HepG2 (cell line): ENCODE measurements around the gene PDE3B.

ENCODE experiments used
- CBX2 ChIP-seq, 2 experiments: fragments of 200-600 bp in 1 of 2; sonication (generic); formaldehyde crosslinking in 1 of 2; IDR thresholded peaks; 2 replicates each; pipeline versions ENCODE4 v1.7.0 to v1.8.1; 2018 to 2022; ENCODE audit warnings: low read depth in 2 of 2, low read length in 1 of 2, mild to moderate bottlenecking in 1 of 2, missing genetic modification reagents in 1 of 2
- JUN ChIP-seq: sonication (generic); formaldehyde crosslinking; IDR thresholded peaks from 2 replicates; pipeline ENCODE4 v1.4.0; 2020; ENCODE audit warnings: mild to moderate bottlenecking, missing genetic modification reagents
- NR3C1 ChIP-seq: sonication (generic); formaldehyde crosslinking; IDR thresholded peaks from 2 replicates; pipeline ENCODE4 v1.4.0; 2020; ENCODE audit warnings: missing genetic modification reagents
- PRMT3 ChIP-seq: sonication (generic); formaldehyde crosslinking; IDR thresholded peaks from 2 replicates; pipeline ENCODE4 v1.8.1; 2022; ENCODE audit warnings: low read depth, mild to moderate bottlenecking, moderate library complexity, missing genetic modification reagents, borderline replicate concordance
- SMARCC2 ChIP-seq: fragments of 450-650 bp; IDR thresholded peaks from 2 replicates; pipeline ENCODE4 v1.6.1; 2017; ENCODE audit warnings: antibody characterized with exemption, mild to moderate bottlenecking
- SP2 ChIP-seq: sonication (generic); formaldehyde crosslinking; IDR thresholded peaks from 2 replicates; pipeline ENCODE4 v1.5.1; 2020; ENCODE audit warnings: mild to moderate bottlenecking, missing genetic modification reagents
- ZNF20 ChIP-seq: sonication (generic); formaldehyde crosslinking; IDR thresholded peaks from 2 replicates; pipeline ENCODE4 v1.4.0; 2020; ENCODE audit warnings: mild to moderate bottlenecking, moderate library complexity, missing genetic modification reagents
- ZNF350 ChIP-seq: sonication (generic); formaldehyde crosslinking; IDR thresholded peaks from 2 replicates; pipeline ENCODE4 v1.4.0; 2020; ENCODE audit warnings: mild to moderate bottlenecking, low read depth, missing genetic modification reagents, borderline replicate concordance
- ZNF547 ChIP-seq: sonication (generic); formaldehyde crosslinking; IDR thresholded peaks from 2 replicates; pipeline ENCODE4 v1.5.1; 2020; ENCODE audit warnings: mild to moderate bottlenecking, missing genetic modification reagents
- ZNF629 ChIP-seq: sonication (generic); formaldehyde crosslinking; conservative IDR thresholded peaks from 2 replicates; pipeline ENCODE4 v1.5.0; 2020; ENCODE audit warnings: missing genetic modification reagents
- TF ChIP-seq, protein P1 (sequence below): sonication (generic); formaldehyde crosslinking; IDR thresholded peaks from 2 replicates; pipeline ENCODE4 v1.5.0; 2020; ENCODE audit warnings: mild to moderate bottlenecking, missing genetic modification reagents, moderate library complexity

DNA sequence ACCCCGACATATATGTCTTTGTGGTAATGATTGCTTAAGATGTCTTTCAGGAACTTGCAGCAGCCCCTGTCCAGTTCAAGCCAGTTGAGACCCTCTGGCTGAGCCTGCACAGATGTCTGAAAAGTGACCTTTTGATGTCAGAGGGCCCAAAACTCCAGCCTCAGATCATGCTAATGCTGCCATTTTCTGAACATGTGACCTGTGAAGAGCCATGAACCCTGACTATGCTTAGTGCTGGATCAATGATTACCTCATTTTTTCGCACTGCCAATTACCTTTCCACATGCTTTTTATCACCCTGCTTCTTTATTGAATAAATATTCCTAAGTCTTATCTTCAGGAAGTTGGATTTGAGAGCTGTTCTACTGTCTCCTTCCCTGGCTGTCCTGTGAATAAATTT, 255.3 kb downstream of the PDE3B start:
- no peak for TF ChIP-seq SMARCC2
- TF ChIP-seq, protein P1, sequence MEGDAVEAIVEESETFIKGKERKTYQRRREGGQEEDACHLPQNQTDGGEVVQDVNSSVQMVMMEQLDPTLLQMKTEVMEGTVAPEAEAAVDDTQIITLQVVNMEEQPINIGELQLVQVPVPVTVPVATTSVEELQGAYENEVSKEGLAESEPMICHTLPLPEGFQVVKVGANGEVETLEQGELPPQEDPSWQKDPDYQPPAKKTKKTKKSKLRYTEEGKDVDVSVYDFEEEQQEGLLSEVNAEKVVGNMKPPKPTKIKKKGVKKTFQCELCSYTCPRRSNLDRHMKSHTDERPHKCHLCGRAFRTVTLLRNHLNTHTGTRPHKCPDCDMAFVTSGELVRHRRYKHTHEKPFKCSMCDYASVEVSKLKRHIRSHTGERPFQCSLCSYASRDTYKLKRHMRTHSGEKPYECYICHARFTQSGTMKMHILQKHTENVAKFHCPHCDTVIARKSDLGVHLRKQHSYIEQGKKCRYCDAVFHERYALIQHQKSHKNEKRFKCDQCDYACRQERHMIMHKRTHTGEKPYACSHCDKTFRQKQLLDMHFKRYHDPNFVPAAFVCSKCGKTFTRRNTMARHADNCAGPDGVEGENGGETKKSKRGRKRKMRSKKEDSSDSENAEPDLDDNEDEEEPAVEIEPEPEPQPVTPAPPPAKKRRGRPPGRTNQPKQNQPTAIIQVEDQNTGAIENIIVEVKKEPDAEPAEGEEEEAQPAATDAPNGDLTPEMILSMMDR (CRISPR knock-in tag): no peak
- no peak for TF ChIP-seq ZNF629 (CRISPR knock-in tag)
- TF ChIP-seq ZNF20 (CRISPR knock-in tag): no peak
- no peak for TF ChIP-seq CBX2 (IDR thresholded peaks at IDR 0.05; ENCODE audit: low read depth, low read length)
- no peak for TF ChIP-seq CBX2 (CRISPR knock-in tag; IDR thresholded peaks at IDR 0.05; ENCODE audit: low read depth)
- no peak for TF ChIP-seq NR3C1 (CRISPR knock-in tag)
- TF ChIP-seq SP2 (CRISPR knock-in tag): no peak
- no peak for TF ChIP-seq JUN (CRISPR knock-in tag)
- no peak for TF ChIP-seq PRMT3 (CRISPR knock-in tag)
- no peak for TF ChIP-seq ZNF350 (CRISPR knock-in tag)
- no peak for TF ChIP-seq ZNF547 (CRISPR knock-in tag)
